HG03064 (cell line): ENCODE results near the gene CLASP1.
"Not testable (repeated sequence)": the region's sequence is repeated elsewhere in the genome, so short reads cannot be mapped to it uniquely, and the experiment has no call there.

Source experiments
- ATAC-seq: cut with Tn5 transposase; IDR thresholded peaks from one replicate; pipeline ENCODE4 v1.9.1; 2021; ENCODE audit warnings: low read depth; ENCODE audit not compliant: unreplicated experiment

The CLASP1 gene

DNA sequence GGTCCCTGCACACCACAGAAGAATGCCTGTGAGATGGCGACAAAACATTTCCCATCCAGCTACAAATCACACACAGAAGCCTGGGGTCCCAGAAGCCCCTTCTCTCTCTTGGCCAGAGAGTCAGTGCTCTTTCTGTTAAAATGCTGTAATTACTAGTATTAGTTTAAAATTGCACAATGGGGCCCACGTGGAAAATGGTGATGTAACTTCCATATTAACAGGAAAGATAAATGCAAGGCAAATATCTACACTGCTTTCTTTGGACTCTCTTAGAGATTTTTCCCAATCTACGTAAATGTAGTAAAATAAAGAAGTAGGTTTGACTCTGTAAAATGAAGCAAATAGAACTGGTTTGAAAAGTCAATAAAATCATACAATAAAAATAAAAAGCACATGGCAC lies 250.4 kb downstream of the CLASP1 start:
- ATAC-seq: no peak

DNA sequence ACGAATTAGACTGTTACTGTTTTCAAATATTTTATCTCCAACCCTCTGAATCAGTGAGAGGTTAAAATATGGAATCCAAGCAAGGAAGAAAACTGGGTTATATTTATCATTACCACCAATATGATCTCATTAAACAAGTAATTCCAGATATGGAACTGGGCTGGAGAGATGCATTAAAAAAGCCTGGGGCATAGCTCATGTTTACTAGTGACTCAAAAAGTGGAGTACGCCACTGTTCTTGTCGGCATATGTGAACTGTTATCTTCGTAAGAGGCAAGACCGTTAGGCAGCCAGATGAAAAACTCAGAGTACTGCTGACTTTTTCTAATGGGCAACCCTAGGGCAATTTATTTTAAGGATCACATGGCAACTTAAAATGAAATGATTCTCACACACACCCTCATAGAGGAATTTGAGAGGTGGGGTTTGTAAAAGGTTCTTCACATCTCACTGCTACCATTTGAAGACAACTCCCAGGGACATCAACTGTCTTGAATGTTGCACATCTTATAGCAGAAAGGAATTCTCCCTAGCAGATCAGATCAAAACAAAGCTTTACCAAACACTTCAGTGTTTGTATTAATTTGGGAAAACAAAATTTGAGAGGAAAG lies 259.1 kb downstream of the CLASP1 start:
- no peak for ATAC-seq

DNA sequence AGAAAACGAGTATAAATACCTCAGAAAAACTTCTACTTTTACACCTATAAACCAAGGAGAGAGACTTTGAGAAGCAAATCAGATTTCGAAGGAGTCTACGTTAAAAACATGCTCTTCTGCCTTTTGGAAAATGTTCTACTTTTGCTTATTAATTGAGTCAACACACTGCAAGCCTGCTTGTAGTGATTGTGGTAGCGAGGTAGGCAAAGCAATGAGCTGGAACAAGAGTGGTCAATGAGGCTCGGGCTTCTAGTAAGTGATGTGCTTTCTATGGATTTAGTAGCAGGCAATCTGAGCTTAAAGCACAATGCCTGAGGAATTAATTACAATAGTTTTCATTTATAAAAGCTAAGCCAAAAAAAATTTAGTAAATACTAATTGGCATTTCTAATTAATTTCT lies 260.9 kb downstream of the CLASP1 start:
- ATAC-seq: no peak

DNA sequence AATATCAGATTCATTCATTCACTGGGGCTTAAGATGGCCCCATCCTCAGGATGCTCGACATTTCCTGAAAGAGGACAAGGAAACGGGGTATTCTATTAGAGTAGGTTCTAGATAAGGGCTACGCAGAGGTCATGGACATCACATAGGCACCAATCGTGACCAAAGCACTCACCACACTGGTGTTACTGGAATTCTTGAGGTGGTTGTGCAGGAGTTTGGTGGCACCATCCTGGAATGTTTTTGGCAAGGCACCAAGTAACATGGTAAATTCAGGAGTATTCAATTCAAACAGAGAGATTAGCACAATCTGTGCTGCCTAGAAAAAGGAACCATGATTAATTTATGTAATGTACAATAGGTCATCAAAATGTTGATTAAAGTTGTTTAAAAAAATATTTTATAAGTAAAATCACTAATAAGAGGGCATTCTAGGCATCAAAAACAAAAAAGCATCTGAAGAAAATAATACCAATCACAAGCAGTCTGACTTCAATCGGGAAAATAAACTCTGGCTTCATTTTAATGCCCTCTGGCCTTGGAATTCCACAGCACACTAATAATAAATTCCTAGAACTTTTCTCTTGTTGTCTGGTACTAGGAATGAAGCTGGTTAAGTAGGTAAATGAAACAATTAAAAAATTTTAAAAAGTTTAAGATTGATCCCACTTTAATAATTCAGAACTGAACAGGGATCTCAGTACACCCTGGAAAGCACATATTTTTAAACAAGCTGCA lies 261.5 kb downstream of the CLASP1 start:
- no peak for ATAC-seq

DNA sequence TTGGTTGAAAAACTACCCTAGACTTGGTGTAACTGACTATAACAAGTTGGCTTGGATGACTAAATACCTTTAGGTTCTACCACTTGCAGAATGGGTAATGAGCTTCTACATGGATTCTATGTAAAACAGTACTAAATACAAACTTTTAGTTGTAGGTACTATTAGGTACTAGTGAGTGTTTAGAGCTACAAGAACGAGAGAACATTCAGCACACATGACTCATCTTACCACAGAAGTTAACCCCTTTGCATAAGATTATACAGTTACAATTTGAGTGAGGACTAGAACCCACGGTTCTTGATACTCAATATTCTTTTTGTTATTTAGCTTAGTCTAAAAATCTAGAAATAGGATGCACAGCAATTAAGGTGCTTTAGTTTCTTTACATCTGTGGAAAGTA lies 262.6 kb downstream of the CLASP1 start:
- ATAC-seq: no peak

DNA sequence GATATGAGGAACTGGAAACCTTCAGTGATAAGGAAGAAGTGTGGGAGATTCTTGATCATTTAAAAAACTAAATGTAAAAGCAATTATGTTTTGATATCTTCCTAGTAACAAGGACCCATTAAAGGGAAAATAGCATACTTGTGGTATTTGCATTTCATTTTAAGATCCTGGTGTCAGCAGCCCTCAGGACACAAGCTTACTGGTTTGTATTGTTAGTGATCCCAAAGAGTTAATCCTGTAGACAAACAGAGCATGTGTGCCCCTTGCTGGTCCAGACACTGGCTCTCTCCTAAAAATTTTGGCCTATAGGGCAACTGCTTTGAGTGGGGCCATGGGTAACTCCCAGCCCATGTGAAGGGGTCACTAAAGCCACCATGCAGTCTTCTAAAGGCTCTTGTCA lies 263.2 kb downstream of the CLASP1 start:
- ATAC-seq: no peak

DNA sequence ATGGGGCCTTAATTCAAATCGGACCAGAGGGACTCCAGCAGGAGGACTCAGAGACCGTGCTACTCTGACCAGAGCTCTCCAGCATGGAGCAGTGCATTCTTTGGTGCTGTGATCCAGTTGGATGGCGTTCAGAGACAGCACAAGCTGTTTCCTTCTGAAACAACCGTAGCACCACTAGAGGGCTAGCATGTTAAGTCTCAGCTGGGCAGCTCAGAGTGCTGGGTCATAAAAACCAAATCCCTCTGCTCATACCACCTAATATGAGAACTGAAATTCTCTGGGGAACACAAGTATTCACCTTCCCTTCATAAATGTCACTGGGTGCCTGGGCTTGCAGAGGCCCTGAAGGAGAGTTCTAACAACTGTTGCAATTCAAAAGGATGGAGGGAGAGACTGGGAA lies 266.5 kb downstream of the CLASP1 start:
- no peak for ATAC-seq

DNA sequence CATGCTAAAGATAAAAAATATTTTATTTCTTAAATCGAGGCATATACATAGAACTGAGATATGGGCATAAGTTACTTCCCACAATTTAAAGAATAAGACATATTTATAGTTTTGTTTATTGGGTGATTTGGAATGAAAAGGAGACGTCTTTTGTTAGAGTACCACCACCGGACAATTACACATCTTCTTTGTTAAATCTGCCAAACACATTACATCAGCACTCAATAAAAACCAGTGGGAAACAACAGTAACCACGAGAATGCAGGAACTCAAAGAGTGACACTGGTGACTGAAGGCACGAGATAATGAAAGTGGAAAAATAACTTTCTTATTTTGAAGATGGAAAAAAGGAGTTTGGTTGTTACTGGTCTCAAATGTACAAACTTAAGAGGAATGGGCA lies 271.6 kb downstream of the CLASP1 start:
- ATAC-seq: no peak

DNA sequence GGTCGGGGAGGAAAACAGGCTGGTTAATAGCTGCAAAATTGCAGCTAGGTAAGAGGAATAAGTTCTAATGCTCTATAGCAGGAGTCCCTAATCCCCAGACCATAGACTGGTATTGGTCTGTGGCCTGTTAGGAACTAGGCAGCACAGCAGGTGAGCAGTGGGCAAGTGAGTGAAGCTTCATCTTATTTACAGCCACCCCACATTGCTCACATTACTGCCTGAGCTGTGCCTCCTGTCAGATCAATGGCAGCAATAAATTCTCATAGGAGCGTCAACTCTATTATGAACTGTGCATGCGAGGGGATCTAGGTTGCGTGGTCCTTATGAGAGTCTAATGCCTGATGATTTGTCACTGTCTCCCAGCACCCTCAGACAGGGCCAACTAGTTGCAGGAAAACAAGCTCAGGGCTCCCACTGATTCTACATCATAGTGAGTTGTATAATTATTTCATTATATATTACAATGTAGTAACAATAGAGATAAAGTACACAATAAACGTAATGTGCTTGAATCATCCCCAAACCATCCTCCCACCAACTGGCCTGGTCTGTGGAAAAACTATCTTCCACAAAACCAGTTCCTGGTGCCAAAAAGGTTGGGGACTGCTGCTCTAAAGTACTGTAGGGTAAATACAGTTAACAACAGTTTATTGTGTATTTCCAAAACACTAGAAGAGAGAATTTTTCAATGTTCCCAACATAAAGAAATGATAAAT lies 272.6 kb downstream of the CLASP1 start:
- ATAC-seq: no peak

DNA sequence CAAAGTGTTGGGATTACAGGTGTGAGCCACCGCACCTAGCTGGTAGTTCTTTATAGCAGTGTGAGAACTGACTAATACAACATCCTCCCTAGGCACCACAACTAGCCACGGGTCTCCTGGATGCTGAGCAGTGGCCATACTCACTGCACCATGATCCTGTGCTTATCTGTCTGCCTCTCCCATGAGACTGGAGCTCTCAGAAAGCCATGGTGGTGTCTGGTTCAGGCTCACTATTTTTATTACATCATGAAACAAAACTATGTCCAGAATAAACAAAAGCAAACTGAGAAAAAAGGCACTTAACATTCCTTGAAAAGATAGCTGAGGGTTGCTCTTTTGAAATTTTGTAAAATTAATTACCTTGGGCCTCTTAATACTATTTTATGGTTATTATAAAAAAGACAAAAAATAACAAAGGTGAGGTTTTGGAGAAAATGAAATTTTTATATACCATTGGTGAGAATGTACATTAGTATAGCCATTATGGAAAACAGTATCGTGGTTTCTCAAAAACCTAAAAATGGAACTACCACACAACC lies 273.6 kb downstream of the CLASP1 start:
- no peak for ATAC-seq

DNA sequence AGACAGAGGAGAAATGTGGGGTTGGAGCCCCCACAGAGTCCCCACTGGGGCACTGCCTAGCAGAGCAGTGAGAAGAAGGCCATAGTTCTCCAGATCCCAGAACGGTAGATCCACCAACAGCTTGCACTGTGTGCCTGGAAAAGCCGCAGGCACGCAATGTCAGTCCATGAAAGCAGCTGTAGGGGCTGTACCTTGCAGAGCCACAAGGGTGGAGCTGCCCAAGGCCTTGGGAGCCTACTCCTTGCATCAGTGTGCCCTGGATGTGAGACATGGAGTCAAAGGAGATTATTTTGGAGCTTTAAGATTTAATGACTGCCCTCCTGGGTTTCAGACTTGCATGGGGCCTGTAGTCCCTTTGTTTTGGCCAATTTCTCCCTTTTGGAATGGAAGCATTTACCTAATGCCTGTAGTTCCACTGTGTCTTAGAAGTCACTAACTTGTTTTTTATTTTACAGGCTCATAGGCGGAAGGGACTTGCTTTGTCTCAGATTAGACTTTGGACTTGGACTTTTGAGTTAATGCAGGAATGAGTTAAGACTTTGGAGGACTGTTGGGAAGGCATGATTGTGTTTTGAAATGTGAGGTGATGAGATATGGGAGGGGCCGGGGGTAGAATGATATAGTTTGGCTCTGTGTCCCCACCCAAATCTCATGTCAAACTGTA lies 274.7 kb downstream of the CLASP1 start:
- not testable (repeated sequence) for ATAC-seq

DNA sequence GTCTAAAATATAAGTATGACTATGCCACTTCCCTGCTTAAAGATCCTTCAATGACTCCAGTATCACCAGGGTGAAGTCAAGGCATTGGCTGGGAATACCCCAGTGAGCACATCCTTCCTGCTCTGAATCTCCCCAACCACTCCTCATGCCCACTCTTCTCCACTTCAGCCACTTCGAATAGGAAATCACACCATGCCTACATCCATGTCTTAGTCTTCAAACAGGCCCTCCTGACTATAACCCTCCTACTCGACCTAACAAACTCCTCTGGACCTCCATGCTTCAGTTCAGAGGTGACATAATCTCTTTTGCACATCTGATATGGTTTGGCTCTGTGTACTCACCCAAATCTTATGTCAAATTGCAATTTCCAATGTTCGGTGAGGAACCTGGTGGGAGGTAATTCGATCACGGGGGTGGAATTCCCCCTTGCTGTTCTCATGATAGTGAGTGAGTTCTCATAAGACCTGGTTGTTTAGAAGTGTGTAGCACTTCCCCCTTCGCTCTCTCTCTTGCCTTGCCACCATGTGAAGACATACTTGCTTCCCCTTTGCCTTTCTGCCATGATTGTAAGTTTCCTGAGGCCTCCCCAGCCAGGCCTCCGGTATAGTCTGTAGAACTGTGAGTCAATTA lies 276.4 kb downstream of the CLASP1 start:
- ATAC-seq: no peak

DNA sequence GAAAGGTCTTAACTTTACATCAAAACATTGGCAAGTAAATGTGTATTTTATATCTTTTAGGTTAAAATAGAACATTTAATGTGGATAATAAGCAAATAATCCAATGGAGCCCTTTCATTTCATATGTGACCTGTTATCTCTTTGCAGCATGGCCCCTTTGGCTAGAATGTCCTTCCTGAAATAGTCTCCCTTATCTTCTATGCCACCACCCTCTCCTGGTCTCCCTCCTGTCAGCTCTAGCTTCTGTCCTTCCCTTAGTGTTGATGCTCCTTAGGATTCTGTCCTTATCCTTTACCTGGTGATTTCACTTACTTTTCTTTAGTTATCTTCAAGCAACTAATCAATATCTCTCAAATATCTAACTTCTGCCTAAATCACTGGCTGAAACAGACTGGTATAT lies 277.2 kb downstream of the CLASP1 start:
- no peak for ATAC-seq

DNA sequence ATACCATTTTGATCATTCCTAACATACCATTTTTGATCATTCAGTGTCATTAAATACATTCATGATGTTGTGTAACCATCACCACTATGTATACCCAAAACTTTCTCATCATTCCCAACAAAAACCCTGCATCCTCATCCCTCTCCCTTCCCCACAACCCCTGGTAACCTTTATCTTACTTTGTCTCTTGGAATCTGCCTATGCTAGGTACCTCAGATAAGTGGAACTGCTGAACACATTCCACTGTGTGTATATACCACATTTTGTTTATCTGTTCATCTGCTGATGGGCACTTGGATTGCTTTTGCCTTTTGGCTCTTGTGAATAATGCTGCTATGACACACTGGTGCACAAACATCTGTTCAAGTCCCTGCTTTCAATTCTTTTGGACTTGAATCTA lies 280.4 kb downstream of the CLASP1 start:
- ATAC-seq: no peak

DNA sequence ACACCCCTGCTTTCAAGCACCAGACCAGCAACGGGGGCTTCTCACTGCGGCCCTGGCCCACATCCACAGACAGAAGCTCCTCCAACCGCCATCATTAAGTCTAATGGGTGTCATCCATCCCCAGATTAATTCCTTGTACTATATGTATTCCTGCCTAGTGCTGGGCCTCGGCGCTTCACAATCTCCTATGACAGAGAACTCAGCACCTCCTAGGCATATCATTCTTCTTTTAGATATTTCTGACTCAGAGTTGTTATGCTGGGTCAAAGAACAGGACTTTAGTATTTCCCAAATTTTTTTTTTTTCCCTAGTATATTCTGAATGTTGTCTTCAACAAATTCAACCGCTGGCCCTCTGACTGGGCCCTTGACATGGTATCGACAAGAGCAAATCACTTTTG lies 281.1 kb downstream of the CLASP1 start:
- no peak for ATAC-seq

DNA sequence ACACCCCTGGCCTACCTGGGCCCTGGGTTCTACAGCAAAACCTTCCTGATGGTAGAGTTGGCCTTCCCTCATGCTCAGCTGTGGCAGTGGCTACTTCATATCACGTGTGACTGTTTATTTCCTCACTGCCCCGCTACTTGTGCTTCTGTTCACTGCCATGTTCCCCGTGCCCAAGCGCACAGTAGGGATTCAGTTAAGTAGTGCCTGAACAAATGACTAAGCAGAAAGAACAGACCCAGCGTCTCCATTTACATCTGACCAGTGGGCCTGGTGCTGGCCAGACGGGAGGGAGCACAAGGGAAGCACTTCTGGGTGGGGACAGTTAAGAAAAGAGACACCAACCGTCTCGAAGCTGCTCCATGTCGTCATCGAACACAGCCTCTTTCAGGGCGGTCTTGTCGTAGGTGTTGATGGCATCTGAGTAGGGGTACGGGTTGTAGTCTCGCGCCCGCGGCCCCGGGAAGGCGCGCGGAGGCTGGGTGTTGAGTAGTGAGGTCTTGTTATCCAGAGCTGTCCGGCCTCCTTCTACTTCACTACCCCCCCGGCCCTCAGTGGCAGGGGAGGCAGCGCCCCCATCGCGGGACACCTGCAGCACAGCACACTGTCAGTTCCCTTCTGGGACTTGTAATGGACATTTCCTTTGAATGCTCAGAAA lies 281.9 kb downstream of the CLASP1 start:
- no peak for ATAC-seq

DNA sequence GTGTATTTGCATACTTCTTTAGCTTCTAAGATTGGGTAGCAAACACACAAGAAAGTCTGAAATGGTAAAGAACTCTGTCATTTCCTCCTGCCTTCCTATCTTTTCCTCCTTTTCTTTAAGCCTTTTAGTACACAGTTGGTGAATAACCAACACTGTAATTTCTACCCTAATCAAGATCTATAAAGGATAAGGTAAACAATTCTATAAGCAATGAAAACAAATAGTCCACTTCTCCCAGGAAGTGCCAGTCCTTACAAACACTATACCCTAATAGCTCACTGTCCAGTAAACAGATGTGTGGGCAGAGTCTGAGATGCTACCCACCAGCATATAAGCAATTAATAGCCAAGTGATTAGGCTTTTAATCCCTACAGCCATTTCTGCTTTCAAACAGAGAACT lies 283.2 kb downstream of the CLASP1 start:
- ATAC-seq: no peak

DNA sequence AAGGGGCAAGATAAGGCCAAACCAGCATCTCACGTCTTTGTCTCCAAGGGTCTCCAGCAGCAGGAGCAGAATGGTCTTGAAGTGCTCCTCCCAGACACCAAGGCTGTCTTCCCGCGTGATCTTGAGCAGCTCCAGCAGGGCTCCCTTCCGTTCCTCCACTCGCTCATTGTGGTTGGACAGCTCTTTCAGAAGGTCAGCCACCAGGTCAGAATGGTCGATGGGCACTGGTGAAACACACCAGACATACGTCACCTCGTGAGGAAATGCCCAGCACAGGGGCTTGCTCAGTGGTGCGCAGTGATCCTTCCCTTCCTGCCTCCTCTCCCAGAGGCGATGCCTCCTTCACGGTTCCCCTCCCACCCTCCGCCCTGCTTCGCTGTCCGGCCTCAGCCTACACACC lies 284.2 kb downstream of the CLASP1 start:
- ATAC-seq: no peak

DNA sequence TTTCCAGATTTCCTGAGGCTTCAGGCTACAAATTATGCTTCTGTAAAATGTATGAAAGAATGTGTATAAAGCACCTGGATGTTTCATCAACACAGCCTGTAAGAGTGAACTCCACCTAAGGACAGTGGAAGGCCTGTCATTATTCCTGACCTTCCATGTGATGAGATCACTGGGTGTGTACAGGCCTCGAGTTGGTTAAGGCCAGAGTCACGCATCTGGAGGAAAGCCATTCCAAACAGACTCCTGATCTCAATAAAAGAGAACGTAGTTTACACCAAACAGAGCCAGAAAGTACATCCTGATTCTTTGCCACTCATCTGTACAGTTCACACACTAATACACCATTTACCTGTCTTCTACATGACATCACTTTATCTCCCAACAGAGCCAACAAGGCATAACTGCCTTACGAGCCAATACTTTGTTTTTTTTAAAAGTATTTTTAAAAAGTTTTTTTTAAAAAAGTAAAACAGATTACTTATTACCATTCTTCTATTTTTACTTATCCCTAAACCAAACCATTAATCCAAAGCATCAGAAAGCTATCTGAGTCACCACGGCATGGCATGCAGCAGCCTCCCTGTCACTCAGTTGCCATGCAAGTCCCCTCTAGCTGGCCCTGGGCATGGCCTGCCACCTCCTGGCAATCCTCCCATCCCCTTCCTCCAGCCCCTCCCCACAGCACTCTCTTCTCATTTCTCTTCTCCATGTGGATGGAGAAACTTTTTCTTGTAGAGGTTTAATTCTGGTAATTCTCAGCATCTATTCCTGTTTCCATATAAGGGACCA lies 285.4 kb downstream of the CLASP1 start:
- ATAC-seq: no peak
